LNCAP (cell line): Measurements from ENCODE around the gene SLC39A3.

ENCODE experiments used
- CTCF ChIP-seq: fragments of 450-650 bp; IDR thresholded peaks from 2 replicates; pipeline ENCODE4 v1.5.1; 2017; ENCODE audit warnings: mild to moderate bottlenecking

The SLC39A3 gene

GRCh38 chr19:2723345-2723715 is 16.5 kb downstream of the SLC39A3 start:
- no peak for TF ChIP-seq CTCF

- no peak for TF ChIP-seq CTCF
These were observed 17.1 kb downstream of the SLC39A3 start for GRCh38 chr19:2722541-2723344.

- TF ChIP-seq CTCF, result no peak
These were observed 18.0 kb downstream of the SLC39A3 start for GRCh38 chr19:2721570-2722540.

GRCh38 chr19:2720777-2721569 is 18.8 kb downstream of the SLC39A3 start, which contains the start of gene DIRAS1:
Gene DIRAS1, minus strand, starts transcription at chr19:2721372. Its CDS starts 3,566 bp downstream, at chr19:2717806.
- TF ChIP-seq CTCF, result no peak

GRCh38 chr19:2719920-2720776 is 19.7 kb downstream of the SLC39A3 start:
- TF ChIP-seq CTCF, result no peak

- TF ChIP-seq CTCF, result no peak
These were observed 20.5 kb downstream of the SLC39A3 start for GRCh38 chr19:2719232-2719735.
